ENCODE results near the gene KCNJ14. TPM values are rescaled to one million over a fixed set of nuclear protein-coding genes. Genes with fewer than 3 reads are reported as not detected.
"Not testable (repeated sequence)": the region's sequence is repeated elsewhere in the genome, so short reads cannot be mapped to it uniquely, and the experiment has no call there.

KCNJ14 gene
- total RNA-seq, 4 donors from 2014 or later: 0.44 to 4.1 (median 1.5) TPM

- Histone ChIP-seq H3K27ac (no peak overlapping the region), H3K27me3 (no peaks in the 10 kb centered on the region), H3K4me3 (no peak overlapping the region), H3K9me3 (no peaks in the 10 kb centered on the region), H3K36me3 (peaks cover 0 to 24% (median 2%) of the 10 kb centered on the region in 3 donors), H3K4me1 (peaks cover 0 to 23% (median 4%) of the 10 kb centered on the region in 4 donors)
- TF ChIP-seq POLR2A (IDR thresholded peaks at IDR 0.05): no peak
- no peak for TF ChIP-seq EP300 (IDR thresholded peaks at IDR 0.05)
- no peak for TF ChIP-seq CTCF (IDR thresholded peaks at IDR 0.05)
- DNase-seq (ENCODE audit: low spot score in 2 of 2): no peak
- 60 to 63% methylated on average over 7 of the region's 7 CpGs for WGBS, 2 donors
Observed at GRCh38 chr19:48481846-48482639, 26.7 kb downstream of the KCNJ14 start.

GRCh38 chr19:48483301-48483700 lies 27.9 kb downstream of the KCNJ14 start:
- H3K4me3 ChIP-seq: no peak overlapping the region
- no peak for DNase-seq (ENCODE audit: low spot score in 2 of 2)
- no peak overlapping the region for H3K27ac ChIP-seq
- H3K4me1 ChIP-seq: peaks cover 0 to 30% (median 4%) of the 10 kb centered on the region in 4 donors
- H3K36me3 ChIP-seq: peaks cover 0 to 12% (median 0%) of the 10 kb centered on the region in 3 donors
- no peaks in the 10 kb centered on the region for H3K9me3 ChIP-seq
- no peaks in the 10 kb centered on the region for H3K27me3 ChIP-seq
- TF ChIP-seq POLR2A (IDR thresholded peaks at IDR 0.05): no peak
- TF ChIP-seq EP300 (IDR thresholded peaks at IDR 0.05): no peak
- TF ChIP-seq CTCF (IDR thresholded peaks at IDR 0.05): no peak
- WGBS, 2 donors: 100% methylated on average over 1 of the region's 3 CpGs

GRCh38 chr19:48484247-48484893 lies 29.0 kb downstream of the KCNJ14 start:
- Histone ChIP-seq H3K9me3 (no peaks in the 10 kb centered on the region), H3K27me3 (no peaks in the 10 kb centered on the region), H3K4me1 (peaks cover 0 to 31% (median 4%) of the 10 kb centered on the region in 4 donors), H3K36me3 (peaks cover 0 to 1% (median 0%) of the 10 kb centered on the region in 3 donors), H3K4me3 (no peak overlapping the region), H3K27ac (no peak overlapping the region)
- WGBS, 2 donors: 75 to 78% methylated on average over 16 of the region's 16 CpGs
- no peak for DNase-seq (ENCODE audit: low spot score in 2 of 2)
- TF ChIP-seq CTCF (IDR thresholded peaks at IDR 0.05): no peak

- Histone ChIP-seq H3K4me3 (no peak overlapping the region), H3K27me3 (peaks cover 0 to 2% of the 10 kb centered on the region in 2 donors), H3K9me3 (no peaks in the 10 kb centered on the region), H3K4me1 (peaks cover 0 to 35% (median 7%) of the 10 kb centered on the region in 4 donors), H3K27ac (no peak overlapping the region), H3K36me3 (no peaks in the 10 kb centered on the region)
- TF ChIP-seq EP300 (IDR thresholded peaks at IDR 0.05) (no peak), CTCF (IDR thresholded peaks at IDR 0.05) (no peak), POLR2A (IDR thresholded peaks at IDR 0.05) (no peak)
- no peak for DNase-seq (ENCODE audit: low spot score in 2 of 2)
- 66 to 69% methylated on average over 31 to 36 of the region's 37 CpGs for WGBS, 2 donors
Observed at GRCh38 chr19:48484931-48485612, 29.7 kb downstream of the KCNJ14 start.

- Histone ChIP-seq H3K27me3 (peaks cover 0 to 19% of the 10 kb centered on the region in 2 donors), H3K4me1 (peaks cover 0 to 33% (median 13%) of the 10 kb centered on the region in 4 donors)
- 85 to 87% methylated on average over 10 of the region's 10 CpGs for WGBS, 2 donors
- H3K27ac ChIP-seq; H3K9me3 ChIP-seq; H3K4me3 ChIP-seq; H3K36me3 ChIP-seq; DNase-seq (ENCODE audit: low spot score in 2 of 2): not testable (repeated sequence)
Observed at GRCh38 chr19:48486706-48487105, 31.3 kb downstream of the KCNJ14 start.

Measured in tibial nerve (tissue), 4 donors.